Stimulated activated CD8-positive, alpha-beta memory T cell treated with anti-CD3 and anti-CD28 coated beads, Interleukin-2, amount 100 ng/mL, for 48 hours (primary cell): Measurements from ENCODE around the gene RINL.
"Not testable (repeated sequence)": the region's sequence is repeated elsewhere in the genome, so short reads cannot be mapped to it uniquely, and the experiment has no call there.

Experiments used
- DNase-seq, 2 donors: peaks; one replicate each; pipeline ENCODE4 v3.0.0-alpha.2; 2020; ENCODE audit warnings: low read depth in 2 of 2

Gene RINL

DNA sequence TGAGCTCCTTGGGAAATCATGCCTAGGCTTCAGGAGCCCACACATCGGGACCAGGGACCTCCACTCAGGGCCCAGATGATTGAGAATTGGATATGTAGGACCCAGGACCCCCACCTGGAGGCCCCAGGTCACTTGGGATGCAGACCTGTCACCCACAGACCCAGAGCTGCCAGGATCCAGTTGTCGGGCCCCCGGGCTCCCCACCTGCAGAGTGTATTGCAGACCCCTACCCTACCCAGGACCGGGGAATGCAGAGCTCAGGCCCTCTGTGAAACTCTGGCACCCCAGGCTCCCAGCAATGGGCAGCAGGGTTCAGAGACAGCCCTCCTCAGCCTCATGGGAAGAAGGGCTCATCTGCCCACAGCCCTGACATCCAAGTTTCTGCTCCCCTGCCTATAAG, 27.5 kb upstream of the RINL start:
- DNase-seq: no peak

DNA sequence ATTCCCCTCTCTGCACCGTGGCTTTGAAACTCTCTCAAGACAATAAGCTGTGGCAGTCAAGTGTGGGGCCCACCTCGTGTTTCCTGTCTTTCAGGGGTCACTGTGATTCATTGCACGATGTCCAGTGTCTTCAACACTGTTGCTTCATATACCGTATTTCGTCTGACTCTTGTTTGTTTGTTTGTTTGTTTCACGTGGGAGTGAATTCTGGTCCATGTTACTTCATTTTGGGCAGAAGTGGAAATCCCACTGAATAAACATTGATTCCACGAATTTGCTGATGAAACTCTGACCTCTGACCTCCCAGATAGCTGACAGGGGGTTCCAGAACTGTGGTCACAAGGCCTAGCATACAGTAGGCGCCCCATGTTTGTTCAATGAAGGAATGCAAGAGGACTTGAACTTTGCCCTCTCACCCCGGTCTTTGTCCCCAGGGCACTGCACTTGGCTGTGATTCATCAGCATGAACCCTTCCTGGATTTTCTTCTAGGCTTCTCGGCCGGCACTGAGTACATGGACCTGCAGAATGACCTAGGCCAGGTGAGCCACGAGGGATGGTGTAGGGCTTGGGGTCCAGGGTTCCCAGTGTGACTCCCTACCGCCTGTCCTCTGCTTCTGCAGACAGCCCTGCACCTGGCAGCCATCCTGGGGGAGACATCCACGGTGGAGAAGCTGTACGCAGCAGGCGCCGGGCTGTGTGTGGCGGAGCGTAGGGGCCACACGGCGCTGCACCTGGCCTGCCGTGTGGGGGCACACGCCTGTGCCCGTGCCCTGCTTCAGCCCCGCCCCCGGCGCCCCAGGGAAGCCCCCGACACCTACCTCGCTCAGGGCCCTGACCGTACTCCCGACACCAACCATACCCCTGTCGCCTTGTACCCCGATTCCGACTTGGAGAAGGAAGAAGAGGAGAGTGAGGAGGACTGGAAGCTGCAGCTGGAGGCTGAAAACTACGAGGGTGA, 26.8 kb upstream of the RINL start:
- no peak for DNase-seq

DNA sequence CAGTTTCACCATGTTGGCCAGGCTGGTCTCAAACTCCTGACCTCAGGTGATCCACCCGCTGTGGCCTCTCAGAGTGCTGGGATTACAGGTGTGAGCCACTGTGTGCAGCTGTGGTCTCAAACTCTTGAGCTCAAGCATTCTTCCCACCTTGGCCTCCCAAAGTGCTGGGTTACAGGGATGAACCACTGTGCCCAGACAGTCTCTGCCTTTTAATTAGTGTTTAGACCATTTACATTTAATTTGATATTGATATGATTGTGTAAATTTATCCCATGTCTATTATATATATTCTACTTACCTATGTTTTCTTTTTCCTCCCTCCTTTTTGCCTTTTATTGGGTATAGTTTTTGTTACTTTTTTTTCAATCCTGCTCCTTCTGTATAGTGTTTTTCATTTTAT, 23.6 kb upstream of the RINL start:
- no peak for DNase-seq

DNA sequence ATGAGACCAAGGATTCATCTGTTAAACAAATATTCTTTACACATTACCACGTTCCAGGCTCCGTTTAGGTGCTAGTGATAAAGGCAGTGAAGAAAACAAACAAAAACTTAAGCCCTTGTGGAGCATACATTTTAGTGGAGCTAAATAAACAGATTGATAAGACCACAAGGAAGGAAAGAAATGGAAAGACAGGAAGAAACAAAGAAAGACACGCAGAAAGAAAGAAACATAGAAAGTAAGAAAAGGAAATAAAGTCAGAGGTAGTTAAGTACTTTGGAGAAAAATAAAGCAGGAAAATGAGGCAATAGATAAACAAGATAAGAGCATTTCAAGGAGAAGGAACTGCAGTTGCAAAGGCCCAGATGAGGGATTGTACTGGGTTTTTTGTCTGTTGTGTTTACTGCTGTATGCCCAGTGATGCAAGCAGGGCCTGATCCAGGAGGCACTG, 22.7 kb upstream of the RINL start:
- DNase-seq: no peak

DNA sequence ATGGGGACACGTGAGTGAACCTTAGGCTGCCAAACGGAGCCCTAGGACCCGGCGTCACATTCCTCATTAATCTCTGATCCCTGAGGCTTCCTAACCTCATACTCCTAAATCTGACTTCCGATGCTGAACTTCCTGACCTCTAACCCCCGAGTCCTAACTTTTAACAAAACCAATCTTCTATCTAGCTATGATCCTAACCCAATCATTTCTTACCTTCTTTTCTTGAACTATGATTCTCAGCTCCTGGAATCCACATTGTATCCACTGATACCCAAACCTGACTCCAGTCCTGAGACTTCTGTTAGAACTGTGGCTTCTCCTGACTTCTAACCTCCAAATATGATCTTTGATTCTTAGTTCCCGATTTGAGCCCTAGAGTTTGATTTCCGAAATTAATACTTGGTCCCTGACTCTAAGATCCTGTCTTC, 22.1 kb upstream of the RINL start:
- DNase-seq: no peak

DNA sequence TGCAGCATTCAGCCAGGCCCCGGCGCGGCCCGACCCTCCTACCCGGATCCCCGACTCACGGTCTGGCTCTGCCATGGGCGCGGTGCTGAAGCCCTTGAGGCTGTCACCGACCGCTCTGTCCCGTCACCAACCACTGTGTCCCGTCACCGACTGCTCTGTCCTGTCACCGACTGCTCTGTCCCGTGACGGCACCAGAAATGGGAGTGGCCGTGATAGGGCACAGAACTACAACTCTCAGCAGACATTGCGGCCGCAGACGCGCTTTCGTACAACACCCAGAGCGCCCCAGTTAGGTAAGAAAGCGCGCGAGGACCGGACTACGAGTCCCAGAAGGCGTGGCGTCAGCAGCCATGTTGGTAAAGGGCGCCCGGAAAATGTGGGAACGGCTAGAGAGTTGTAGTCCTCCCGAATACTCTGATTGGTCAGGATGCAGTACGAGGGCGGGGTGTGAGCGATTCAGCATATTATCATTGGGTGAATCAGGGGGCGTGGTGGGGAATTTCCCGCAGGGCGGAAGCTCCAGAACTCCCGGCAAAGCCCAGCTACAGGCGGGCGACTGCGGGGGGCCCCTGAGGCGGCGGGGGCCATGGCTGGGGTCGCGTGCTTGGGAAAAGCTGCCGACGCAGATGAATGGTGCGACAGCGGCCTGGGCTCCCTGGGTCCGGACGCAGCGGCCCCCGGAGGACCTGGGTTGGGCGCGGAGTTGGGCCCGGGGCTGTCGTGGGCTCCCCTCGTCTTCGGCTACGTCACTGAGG, 21.5 kb upstream of the RINL start, which contains the start of the genes NFKBIB and SIRT2:
NFKBIB (plus strand) TSS at position 523 of the 755 bp plus-strand sequence; CDS start at position 587, 64 bp downstream.
SIRT2 (minus strand) TSS at position 172 of the 755 bp plus-strand sequence; CDS start at position 75, 97 bp downstream.
- DNase-seq: peak; percentile 96 to 99

DNA sequence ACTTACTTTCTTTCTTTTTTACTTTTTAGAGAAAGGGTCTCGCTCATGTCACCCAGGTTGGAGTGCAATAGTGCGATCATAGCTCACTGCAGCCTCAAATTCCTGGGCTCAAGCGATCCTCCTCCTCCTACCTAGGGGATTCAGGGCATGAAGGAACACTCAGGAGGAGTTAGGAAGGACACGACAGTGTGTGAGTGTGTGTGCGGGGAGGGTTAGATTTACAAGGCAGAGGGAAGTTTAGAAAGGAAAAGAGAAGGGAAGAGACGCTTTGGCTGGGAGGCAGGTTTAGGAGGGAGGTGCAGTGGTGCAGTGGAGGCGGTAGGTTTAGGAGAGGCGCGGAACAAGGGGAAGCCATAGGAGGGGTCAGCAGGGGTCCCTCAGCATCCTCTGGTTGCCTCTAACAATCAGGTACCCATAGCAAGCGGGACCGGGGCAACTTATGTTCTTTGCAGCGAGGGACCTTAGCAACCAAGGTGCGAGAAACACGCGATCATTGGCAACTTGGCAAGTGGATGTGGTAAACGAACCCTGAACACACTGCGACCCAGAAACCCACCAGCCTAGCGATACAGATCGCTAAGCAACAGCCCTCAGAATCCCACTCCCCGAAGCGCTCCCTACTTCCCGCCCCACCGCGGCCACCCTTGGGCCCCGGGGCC, 20.8 kb upstream of the RINL start:
- no peak for DNase-seq

DNA sequence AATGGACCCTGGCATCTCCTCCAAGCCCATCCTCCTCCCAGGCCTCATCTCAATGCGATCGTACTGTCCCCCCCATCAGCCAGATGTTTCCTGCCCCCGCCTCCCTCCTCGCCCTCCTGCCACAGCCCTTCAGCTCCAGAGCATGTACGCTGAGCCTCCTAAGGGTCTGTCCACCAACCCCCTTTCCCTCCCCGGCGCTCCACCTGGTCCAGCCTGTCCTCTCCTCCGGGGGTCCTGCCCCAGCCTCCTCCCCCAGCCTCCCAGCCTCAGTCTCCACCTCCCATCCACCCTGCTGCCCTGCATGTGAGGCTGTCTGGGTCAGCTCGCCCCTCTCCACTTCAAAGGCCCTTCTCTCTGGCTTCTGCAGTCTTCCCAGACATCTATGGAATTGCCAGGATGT, 16.9 kb upstream of the RINL start:
- no peak for DNase-seq

DNA sequence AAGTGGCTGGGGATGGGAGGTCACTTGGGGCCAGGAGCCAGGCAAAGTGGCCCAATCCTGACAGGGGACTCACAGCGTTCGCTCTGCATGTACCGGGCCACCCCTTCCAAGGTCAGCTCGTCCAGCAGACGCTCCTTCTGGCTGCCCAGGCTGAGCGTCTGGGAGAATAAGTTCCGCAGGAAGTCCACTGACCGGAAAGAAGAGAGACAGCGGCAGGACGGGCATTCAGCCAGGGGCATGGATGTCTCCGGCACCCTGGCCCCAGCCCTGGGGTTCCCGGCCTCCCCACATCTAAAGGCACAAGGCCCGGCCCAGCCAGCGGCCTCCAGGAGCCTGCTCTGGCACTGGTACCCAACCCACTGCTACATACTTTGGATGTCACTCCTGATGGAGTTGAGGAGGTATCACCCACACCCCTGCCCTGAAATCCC, 15.3 kb upstream of the RINL start:
- no peak for DNase-seq

DNA sequence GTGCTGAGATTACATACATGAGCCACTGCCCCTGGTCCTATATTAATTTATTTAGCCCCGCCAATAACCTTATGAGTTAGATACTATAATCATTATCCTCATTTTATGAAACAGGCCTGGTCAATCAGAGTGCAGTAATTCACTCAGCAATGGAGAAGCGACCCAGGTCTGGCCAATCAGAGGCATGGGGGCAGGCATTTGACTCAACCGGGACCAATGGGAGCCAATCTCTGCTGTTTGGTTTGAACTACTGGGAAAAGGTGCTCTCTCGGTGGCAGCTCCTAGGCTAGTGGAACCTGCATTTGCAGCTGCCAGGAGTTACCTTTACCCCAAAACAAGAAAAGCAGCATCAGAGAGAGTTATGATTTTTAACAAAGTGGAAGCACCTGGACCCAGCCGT, 14.8 kb upstream of the RINL start:
- no peak for DNase-seq

DNA sequence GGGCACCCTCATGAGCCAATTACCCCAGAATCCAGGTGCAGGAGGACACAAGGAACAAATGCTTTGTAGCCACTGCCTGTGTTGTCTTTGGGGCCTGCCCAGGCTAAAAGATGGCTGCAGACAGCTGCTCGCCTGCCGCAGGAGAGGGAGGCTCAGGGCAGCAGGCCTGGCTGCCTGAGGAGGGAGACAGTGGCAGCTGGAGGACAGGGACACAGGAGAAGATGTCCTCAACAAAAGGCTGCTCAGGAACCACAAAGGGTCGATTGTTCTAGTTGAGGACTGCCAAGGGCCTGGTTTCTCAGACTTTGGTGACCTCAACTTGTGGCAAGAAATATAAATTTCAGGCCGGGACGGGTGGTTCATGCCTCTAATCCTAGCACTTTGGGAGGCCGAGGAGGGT, 13.7 kb upstream of the RINL start:
- DNase-seq: no peak

DNA sequence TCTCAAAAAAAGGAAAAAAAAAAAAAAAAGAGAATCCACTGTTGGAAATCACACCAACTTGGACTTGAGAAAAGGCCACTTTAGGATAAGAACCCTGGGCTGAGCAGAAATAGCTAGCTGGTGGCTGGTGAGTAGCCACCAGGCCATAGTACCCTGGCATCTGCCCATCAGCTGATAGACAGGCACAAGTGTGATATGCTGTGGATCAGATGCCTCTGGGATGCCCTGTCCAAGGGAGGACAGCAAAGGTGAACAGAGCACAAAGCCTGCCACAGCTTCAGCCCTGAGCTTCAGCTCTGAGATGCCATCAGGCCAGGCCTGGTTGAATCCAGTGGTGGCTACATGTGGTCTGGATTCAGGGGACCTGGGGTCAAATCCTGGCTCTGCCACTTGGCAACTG, 12.6 kb upstream of the RINL start:
- DNase-seq: no peak

DNA sequence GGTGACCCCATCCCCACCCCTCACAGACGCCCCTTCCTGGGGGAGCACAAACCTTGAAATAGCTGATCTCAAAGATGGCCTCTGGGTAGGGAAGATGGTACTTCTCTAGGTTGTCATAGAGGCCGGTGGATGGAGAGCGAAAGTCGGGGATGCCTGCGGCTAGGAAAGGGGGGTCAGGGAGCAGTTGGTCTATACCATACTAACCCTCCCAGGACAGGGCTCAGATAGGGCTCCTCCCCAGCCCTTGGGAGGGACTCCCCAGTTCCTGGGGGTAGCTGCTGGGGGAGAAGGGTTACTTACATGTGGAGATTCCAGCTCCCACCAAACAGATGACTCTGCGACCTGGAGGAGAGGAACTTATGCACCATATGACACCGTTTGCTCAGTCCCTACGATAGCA, 11.7 kb upstream of the RINL start:
- DNase-seq: no peak

DNA sequence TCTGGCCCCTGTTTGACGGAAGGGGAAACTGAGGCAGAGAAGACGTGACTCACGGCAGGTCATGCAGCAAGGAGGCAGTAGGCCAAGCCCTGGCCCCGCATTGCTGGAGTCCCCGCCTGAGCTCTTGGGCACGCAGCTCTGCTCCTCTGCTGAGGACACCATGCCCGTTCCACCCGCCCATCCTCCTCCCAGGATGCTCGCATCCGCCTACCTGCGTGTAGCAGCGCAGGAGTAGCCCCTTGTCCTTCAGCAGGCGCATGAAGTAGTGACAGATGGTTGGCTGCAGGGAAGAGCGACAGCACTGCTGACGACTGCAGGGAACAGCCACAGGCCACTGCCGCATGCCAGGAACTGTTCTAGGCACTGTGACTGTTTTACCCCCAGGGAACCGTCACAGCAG, 10.8 kb upstream of the RINL start:
- DNase-seq: no peak

DNA sequence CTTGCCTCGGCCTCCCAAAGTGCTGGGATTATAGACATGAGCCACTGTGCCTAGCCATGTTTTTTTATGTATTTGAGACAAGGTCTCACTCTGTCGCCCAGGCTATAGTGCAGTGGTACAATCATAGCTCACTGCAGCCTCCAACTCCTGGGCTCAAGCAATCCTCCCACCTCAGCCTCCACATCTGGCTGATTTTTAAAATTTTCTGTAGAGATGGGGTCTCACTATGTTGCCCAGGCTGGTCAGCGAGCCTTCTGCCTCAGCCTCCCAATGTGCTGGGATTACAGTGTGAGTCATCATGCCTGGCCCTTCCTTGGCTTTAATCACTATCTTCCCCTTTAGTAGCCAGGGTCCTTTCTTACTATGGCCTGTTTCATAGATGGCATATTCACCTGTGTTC, 6.6 kb upstream of the RINL start:
- not testable (repeated sequence) for DNase-seq

DNA sequence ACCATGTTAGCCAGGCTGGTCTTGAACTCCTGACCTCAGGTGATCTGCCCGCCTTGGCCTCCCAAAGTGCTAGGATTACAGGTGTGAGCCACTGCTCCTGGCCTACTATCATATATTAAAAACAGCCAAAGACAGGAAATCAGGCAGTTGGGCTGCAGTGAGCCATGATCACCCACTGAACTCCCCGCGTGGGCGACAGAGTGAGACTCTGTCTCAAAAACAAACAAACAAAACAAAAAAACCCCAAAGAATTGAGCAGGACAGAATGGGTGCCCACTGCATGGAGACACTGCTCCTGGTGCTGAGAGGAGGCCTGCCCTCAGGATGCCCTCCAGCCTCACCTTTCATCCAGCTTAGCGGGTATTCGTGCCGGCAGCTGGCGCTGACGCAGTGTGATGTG, 5.2 kb upstream of the RINL start:
- no peak for DNase-seq

DNA sequence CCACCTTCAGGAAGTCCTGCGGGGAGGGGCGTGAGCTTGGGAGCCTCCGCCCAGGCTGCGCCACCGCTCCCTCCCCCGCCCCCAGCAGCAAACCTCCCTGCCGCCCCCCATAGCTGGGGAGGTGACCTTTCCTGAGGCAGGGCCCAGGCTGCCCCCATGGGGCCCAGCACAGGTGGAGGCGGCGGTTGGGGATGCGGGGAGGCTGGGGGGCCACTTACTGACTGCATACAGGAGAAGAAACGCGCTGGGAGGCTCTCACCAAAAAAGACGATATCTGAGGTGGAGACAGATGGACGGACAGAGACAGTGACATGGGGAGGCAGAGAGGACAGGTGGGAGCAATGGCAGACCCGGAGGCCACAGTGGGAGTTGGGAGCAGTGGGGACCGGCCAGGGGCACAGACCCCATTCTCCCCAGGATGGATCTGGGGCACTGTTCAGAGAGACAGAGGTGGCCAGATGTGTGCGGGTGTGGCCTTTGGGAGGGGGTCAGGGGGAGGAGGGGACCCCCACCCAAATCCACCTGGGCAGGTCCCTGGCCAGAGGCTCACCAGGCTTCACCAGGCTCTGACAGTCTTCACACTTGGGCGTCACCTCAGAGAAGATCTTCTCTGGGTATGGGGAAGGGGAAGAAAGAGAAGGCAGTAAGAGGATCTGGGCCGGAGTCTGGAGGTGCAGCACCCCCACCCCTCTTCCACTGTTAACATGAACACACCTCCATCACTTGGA, 3.0 kb upstream of the RINL start:
- DNase-seq: no peak

DNA sequence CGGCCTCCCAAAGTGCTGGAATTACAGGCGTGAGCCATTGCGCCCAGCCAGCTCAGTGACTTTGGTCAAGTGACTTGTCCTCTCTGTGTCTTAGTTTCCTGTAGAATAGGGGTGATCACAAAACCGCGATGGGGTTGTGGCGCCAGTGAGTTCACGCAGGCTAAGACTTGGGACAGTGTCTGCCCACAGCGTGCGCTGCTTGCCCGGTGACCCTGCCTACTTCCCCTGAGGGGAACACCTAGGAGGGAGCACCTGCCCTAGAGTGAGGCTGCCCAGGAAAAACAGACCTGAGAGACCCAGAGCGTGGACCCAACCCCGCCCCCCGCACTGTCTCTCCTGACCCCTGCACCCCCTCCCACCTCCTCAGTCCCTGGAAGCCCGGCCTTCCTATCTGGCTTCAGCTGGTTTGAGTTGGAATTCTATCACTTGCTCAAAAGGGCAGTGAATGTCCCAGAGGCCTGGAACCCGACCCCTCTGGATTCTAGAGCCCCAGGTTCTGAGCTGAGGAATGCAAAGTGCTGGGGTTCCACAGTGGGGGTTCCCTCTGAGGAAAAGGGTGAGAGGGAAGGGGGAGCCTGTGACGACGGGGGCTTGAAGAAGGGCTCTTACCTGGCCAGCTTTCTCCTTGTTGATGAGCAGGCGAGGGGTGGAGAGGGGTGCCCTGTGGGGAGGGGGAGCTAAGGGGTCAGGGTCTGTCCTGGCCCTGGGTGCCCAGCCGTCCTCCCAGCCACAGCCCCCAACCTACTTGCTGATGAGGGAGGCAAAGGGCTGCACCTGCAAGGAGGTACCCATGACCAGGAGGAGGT, 2.2 kb upstream of the RINL start:
- no peak for DNase-seq

DNA sequence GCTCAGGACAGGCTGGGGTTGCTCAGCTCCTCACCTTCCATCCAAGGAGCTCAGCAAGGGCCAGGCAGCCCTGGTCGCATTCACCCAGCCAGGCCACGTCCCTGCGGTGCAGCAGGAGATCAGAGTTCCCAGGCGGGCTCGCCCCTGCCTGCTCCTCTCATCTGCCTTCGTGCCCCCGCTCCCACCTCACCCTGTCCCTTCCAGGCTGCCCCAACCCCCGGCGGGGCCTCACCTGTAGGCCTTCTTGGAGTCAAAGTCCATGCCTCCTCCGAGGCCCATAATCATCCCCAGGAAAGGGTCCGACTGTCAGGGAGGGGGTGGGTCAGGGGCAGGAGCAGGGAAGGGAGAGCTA, 1.3 kb upstream of the RINL start:
- DNase-seq: no peak

DNA sequence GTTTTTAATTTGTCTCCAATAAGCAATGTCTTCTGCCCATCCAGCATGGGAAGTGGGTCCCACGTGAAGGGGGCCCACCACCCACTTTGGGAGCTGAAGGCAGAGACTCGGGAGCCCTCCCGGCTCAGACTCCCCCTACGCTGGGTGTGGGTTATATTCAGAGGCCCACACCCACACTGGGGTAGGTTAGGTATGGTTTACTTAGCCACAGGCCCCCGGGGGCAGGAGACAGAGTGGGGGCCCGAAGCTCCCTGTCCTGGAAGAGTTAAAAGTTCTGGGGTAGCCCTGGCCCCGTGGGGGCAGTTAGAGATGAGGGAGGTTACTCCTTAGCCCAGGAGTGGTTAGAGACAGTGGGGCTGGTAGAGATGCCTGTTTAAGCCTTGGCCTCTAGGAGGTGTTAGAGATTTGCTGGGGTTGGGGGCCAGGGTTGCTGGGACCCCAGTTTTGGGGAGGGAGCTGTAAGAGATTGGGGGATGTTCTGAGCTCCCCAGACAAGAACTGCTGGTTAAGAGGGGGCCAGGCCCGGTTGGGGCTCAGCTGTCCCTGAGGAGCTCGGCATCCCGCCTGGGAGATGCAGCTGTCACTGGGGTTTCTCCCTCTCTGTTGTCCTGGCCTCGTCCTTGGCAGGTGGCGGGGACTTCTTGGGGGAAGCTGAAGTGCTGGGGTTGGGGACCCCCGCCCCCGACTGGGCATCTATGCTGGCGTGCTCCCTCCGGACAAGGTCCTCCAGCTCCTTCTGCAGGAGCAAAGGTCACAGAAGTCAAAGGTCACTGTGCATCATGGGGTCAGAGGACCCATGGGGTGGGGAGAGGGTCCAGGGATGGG, 712 bp upstream of the RINL start:
- no peak for DNase-seq
